ENCODE results near the gene BRMS1L.

GRCh38 chr14:35825968-35826217 lies 245 bp upstream of the BRMS1L start:
- TF ChIP-seq POU6F1 (CRISPR knock-in tag; IDR thresholded peaks at IDR 0.05; ENCODE audit: borderline replicate concordance, low read depth) (no peak), ARNTL (CRISPR knock-in tag; IDR thresholded peaks at IDR 0.05; ENCODE audit: borderline replicate concordance, low read depth) (no peak), ISL1 (CRISPR knock-in tag; IDR thresholded peaks at IDR 0.05) (no peak), CREB5 (CRISPR knock-in tag; IDR thresholded peaks at IDR 0.05; ENCODE audit: low read depth) (no peak), ZFP3 (CRISPR knock-in tag; IDR thresholded peaks at IDR 0.05) (no peak), TCF4 (CRISPR knock-in tag; IDR thresholded peaks at IDR 0.05; ENCODE audit: borderline replicate concordance) (no peak), CSRNP3 (CRISPR knock-in tag; IDR thresholded peaks at IDR 0.05) (no peak), RARB (CRISPR knock-in tag; IDR thresholded peaks at IDR 0.05) (no peak)

Measured in SK-N-SH treated with all-trans-retinoic acid at 6 μM for 48 hours (cell line).